Measurements from ENCODE around the gene TFF3.

GRCh38 chr21:42262831-42263231, 52.4 kb downstream of the TFF3 start:
- no peak for TF ChIP-seq CTCF (IDR thresholded peaks at IDR 0.05 in 8 of 11, conservative IDR thresholded peaks at IDR 0.05 in 3 of 11)
- peak; percentile 45 to 63 (median 58) for TF ChIP-seq POLR2AphosphoS5 (IDR thresholded peaks at IDR 0.05)
- TF ChIP-seq POLR2A (IDR thresholded peaks at IDR 0.05) = no peak

All from spleen (tissue), 7 donors.